SK-N-MC (cell line): ENCODE results near the gene VTA1.

Experiments used
- EZH2 ChIP-seq: fragments of 200-600 bp; sonication (generic); IDR thresholded peaks from one replicate; pipeline ENCODE4 v1.6.1; 2017; ENCODE audit warnings: antibody characterized with exemption
- POLR2AphosphoS5 ChIP-seq: IDR thresholded peaks from 2 replicates; pipeline ENCODE4 v1.6.1; 2012; ENCODE audit warnings: mild to moderate bottlenecking, low read depth, low read length, borderline replicate concordance

- no peak for TF ChIP-seq EZH2
- TF ChIP-seq POLR2AphosphoS5, result no peak
Measured at GRCh38 chr6:142225115-142225514, 78.1 kb downstream of the VTA1 start.
